HPDE6-E6E7 (cell line): ENCODE data around the gene PRSS36.
A peak's percentile ranks its signal among the peaks of the same experiment; 100 is the strongest.

Experiments
- DNase-seq: peaks from one replicate; pipeline ENCODE4 v3.0.0; 2011; ENCODE audit warnings: missing footprints; ENCODE audit errors: extremely low spot score

PRSS36 gene

DNA sequence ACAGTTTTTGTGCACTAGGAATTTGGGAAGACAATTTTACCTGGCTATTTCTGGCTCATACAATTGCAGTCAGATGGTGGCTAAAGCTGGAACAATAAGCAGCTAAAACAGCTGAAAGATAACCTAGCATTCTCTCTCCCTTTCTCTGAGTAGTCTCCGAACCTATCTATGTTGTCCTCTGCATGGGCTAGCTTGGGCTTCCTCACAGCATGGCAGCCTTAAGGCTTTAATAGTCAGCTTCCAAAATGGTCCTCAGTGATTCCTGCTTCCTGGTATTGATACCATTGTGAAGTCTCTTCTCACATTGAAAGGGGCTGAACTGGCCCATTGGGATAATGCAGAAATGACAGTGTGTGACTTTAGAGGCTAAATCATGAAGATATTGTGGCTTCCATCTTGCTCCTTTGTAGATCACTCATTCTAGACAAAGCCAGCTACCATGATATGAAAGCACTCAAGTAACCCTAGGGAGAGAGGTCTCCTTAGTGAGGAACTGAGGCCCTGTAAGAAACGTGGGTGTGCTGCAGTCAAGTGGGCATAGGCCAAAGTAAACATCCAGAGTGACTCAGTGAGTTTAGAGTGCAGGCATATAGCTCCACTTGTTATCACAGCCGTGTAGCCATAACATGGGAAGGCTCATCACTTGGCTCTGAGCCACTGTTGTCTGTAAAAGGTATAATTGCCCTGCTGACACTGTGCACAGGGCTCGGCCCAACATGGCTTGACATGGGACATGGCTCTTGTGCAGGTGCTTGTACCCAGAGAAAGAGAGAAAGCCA, 49.8 kb downstream of the PRSS36 start:
- DNase-seq = no peak

- DNase-seq = peak; percentile 98
Measured at GRCh38 chr16:31094424-31095120, 55.3 kb downstream of the PRSS36 start, which contains the start of gene VKORC1. Gene VKORC1 (minus strand): TSS chr16:31094797. CDS start chr16:31094729, 68 bp downstream.

- DNase-seq = no peak
Measured at GRCh38 chr16:31094088-31094423, 55.8 kb downstream of the PRSS36 start.

DNA sequence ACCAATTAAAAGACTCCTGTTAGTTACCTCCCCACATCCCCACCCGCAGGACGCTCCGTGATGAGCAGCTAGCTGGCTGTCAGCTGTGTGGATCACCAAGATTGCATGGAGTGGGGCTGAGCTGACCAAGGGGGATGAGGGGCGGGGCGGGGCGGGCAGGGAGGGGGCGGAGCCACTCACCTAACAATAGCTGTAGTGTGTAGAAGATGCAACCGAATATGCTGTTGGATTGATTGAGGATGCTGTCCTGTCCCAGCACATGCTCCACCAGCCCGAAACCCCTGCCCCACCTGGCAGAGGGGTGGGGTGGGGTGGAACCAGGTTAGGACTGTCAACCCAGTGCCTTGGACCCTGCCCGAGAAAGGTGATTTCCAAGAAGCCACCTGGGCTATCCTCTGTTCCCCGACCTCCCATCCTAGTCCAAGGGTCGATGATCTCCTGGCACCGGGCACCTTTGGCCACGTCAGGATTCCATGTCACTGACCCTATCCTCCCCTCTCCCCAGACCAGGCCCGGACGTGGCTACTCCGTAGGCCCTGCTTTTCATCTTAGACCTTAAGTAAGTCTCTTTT, 56.6 kb downstream of the PRSS36 start:
- DNase-seq = peak; percentile 42

GRCh38 chr16:31092330-31092729, 57.5 kb downstream of the PRSS36 start:
- no peak for DNase-seq

DNA sequence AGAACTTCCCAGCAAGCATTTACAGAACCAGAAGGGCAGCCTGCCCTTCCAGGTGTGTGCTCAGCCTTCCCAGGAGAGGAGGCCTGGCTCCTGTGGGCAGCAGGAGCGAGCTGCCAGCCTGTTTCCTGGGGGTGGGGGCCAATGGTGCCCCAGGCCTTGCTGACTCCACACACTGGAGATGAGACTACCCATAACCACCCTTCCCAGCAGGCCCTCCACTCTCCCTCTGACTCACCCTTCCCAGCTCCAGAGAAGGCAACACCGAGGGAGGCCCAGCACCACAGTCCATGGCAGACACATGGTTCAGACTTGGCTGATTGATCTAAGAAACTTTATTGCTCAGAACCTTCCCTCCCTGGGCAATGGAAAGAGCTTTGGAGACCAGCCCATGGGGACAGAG, 59.3 kb downstream of the PRSS36 start:
- no peak for DNase-seq

DNA sequence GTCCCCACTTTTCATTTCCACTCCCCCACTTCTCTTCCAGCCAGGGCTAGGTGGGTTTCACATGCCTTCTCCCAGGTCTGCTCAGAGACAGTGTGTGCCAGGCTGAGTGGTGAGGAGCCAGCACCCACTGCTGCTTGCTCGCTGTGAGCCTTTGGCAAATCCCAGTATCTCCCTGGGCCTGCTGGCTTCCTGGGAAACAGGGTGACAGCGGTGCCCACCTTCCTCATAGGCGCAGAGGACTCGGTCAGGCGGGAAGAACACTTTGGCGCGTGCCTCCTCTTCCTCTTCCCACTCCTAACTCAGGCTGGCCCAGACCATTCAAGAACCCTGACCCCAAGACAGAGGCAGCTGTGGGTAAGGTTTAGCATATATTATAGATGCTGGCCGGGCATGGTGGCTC, 60.7 kb downstream of the PRSS36 start:
- DNase-seq = no peak
